Stimulated activated CD8-positive, alpha-beta memory T cell treated with anti-CD3 and anti-CD28 coated beads, Interleukin-7, amount 100 ng/mL, for 24 hours (primary cell): ENCODE measurements around the gene PPRC1.
"Not testable (repeated sequence)": the region's sequence is repeated elsewhere in the genome, so short reads cannot be mapped to it uniquely, and the experiment has no call there.

Source experiments
- DNase-seq: peaks from one replicate; pipeline ENCODE4 v3.0.0-alpha.2; 2020; ENCODE audit warnings: low read depth

Gene PPRC1

GRCh38 chr10:102150970-102151773, 18.3 kb downstream of the PPRC1 start:
- no peak for DNase-seq

GRCh38 chr10:102151774-102152544, 19.1 kb downstream of the PPRC1 start, which contains the start of gene NOLC1:
TSS of gene NOLC1 (plus strand) at chr10:102152389. CDS start at chr10:102152411, 22 bp downstream.
- DNase-seq = peak; percentile 99

- peak; percentile 9 for DNase-seq
Measured at GRCh38 chr10:102152545-102152890, 19.7 kb downstream of the PPRC1 start.

- no peak for DNase-seq
Measured at GRCh38 chr10:102153093-102153620, 20.3 kb downstream of the PPRC1 start.

GRCh38 chr10:102154466-102155116, 21.8 kb downstream of the PPRC1 start:
- DNase-seq = no peak

GRCh38 chr10:102157224-102157623, 24.4 kb downstream of the PPRC1 start:
- DNase-seq = no peak

- DNase-seq = no peak
Measured at GRCh38 chr10:102159051-102159597, 26.3 kb downstream of the PPRC1 start.

- DNase-seq = no peak
Measured at GRCh38 chr10:102159831-102160230, 27.0 kb downstream of the PPRC1 start.

GRCh38 chr10:102163342-102163989, 30.6 kb downstream of the PPRC1 start:
- no peak for DNase-seq

GRCh38 chr10:102167861-102168260, 35.0 kb downstream of the PPRC1 start:
- DNase-seq = no peak

GRCh38 chr10:102170602-102171001, 37.8 kb downstream of the PPRC1 start:
- no peak for DNase-seq

GRCh38 chr10:102172288-102172687, 39.4 kb downstream of the PPRC1 start:
- no peak for DNase-seq

GRCh38 chr10:102175415-102175814, 42.6 kb downstream of the PPRC1 start:
- no peak for DNase-seq

GRCh38 chr10:102184606-102185005, 51.8 kb downstream of the PPRC1 start:
- DNase-seq = no peak

- no peak for DNase-seq
Measured at GRCh38 chr10:102185272-102185671, 52.4 kb downstream of the PPRC1 start.

- DNase-seq = no peak
Measured at GRCh38 chr10:102185811-102186527, 53.1 kb downstream of the PPRC1 start.

GRCh38 chr10:102188298-102188940, 55.6 kb downstream of the PPRC1 start:
- DNase-seq = no peak

GRCh38 chr10:102188941-102189898, 56.4 kb downstream of the PPRC1 start:
- DNase-seq = not testable (repeated sequence)

- DNase-seq = no peak
Measured at GRCh38 chr10:102191956-102192355, 59.1 kb downstream of the PPRC1 start.
